ENCODE results near the gene MTMR3.

MTMR3 gene

GRCh38 chr22:30033137-30033536 is 150.2 kb downstream of the MTMR3 start:
- H3K4me3 Mint-ChIP-seq: no peak overlapping the region
- no peak for TF ChIP-seq CTCF (IDR thresholded peaks at IDR 0.05; ENCODE audit: unreplicated experiment in 3 of 3)
- peaks cover 18% of the 10 kb centered on the region for H3K36me3 Mint-ChIP-seq (ENCODE audit: low read depth)
- no peaks in the 10 kb centered on the region for H3K27me3 Mint-ChIP-seq (ENCODE audit: low read depth)
- H3K4me1 Mint-ChIP-seq: peaks cover 14% of the 10 kb centered on the region
- H3K27ac Mint-ChIP-seq: no peak overlapping the region
- H3K9me3 Mint-ChIP-seq: no peaks in the 10 kb centered on the region

GRCh38 chr22:30033901-30034300 is 150.9 kb downstream of the MTMR3 start:
- peaks cover 14% of the 10 kb centered on the region for H3K36me3 Mint-ChIP-seq (ENCODE audit: low read depth)
- peaks cover 14% of the 10 kb centered on the region for H3K4me1 Mint-ChIP-seq
- no peak overlapping the region for H3K4me3 Mint-ChIP-seq
- TF ChIP-seq CTCF (IDR thresholded peaks at IDR 0.05; ENCODE audit: unreplicated experiment in 3 of 3): no peak
- no peaks in the 10 kb centered on the region for H3K9me3 Mint-ChIP-seq
- no peaks in the 10 kb centered on the region for H3K27me3 Mint-ChIP-seq (ENCODE audit: low read depth)
- H3K27ac Mint-ChIP-seq: no peak overlapping the region

- H3K27me3 Mint-ChIP-seq (ENCODE audit: low read depth): peaks cover 3% of the 10 kb centered on the region
- no peak for TF ChIP-seq CTCF (IDR thresholded peaks at IDR 0.05; ENCODE audit: unreplicated experiment in 3 of 3)
- H3K4me1 Mint-ChIP-seq: peaks cover 9% of the 10 kb centered on the region
- H3K4me3 Mint-ChIP-seq: no peak overlapping the region
- H3K27ac Mint-ChIP-seq: no peak overlapping the region
- H3K9me3 Mint-ChIP-seq: no peaks in the 10 kb centered on the region
- peaks cover 7% of the 10 kb centered on the region for H3K36me3 Mint-ChIP-seq (ENCODE audit: low read depth)
These were observed 153.7 kb downstream of the MTMR3 start for GRCh38 chr22:30036656-30037055.

GRCh38 chr22:30038219-30038618 is 155.2 kb downstream of the MTMR3 start:
- Mint-ChIP-seq H3K9me3 (no peaks in the 10 kb centered on the region), H3K4me3 (no peak overlapping the region), H3K4me1 (peaks cover 6% of the 10 kb centered on the region), H3K36me3 (ENCODE audit: low read depth) (peaks cover 3% of the 10 kb centered on the region), H3K27me3 (ENCODE audit: low read depth) (peaks cover 3% of the 10 kb centered on the region), H3K27ac (no peak overlapping the region)
- no peak for TF ChIP-seq CTCF (IDR thresholded peaks at IDR 0.05; ENCODE audit: unreplicated experiment in 3 of 3)

- no peak for TF ChIP-seq CTCF (IDR thresholded peaks at IDR 0.05; ENCODE audit: unreplicated experiment in 3 of 3)
- H3K4me3 Mint-ChIP-seq: no peak overlapping the region
- H3K27me3 Mint-ChIP-seq (ENCODE audit: low read depth): peaks cover 3% of the 10 kb centered on the region
- H3K27ac Mint-ChIP-seq: no peak overlapping the region
- no peaks in the 10 kb centered on the region for H3K9me3 Mint-ChIP-seq
- peaks cover 24% of the 10 kb centered on the region for H3K4me1 Mint-ChIP-seq
- H3K36me3 Mint-ChIP-seq (ENCODE audit: low read depth): peaks cover 3% of the 10 kb centered on the region
These were observed 157.7 kb downstream of the MTMR3 start for GRCh38 chr22:30040499-30041260.

- H3K27me3 Mint-ChIP-seq (ENCODE audit: low read depth): peaks cover 3% of the 10 kb centered on the region
- H3K36me3 Mint-ChIP-seq (ENCODE audit: low read depth): no peaks in the 10 kb centered on the region
- no peak overlapping the region for H3K4me3 Mint-ChIP-seq
- TF ChIP-seq CTCF (IDR thresholded peaks at IDR 0.05; ENCODE audit: unreplicated experiment in 3 of 3): no peak
- H3K27ac Mint-ChIP-seq: no peak overlapping the region
- no peaks in the 10 kb centered on the region for H3K9me3 Mint-ChIP-seq
- H3K4me1 Mint-ChIP-seq: peaks cover 24% of the 10 kb centered on the region
These were observed 158.5 kb downstream of the MTMR3 start for GRCh38 chr22:30041475-30041874.
